Activated CD4-positive, alpha-beta T cell treated with anti-CD3 and anti-CD28 coated beads for 36 hours (primary cell): Measurements from ENCODE around the gene TDRD3. TPM values are rescaled to one million over a fixed set of nuclear protein-coding genes. Genes with fewer than 3 reads are reported as not detected.
A peak's percentile ranks its signal among the peaks of the same experiment; 100 is the strongest.

ENCODE experiments used
- ATAC-seq: fragments of 200-7000 bp; cut with Tn5 transposase; one replicate; pipeline ENCODE4 v1.10.0; 2021; ENCODE audit warnings: mild to moderate bottlenecking, moderate library complexity
- CTCF ChIA-PET: fragments of 350-600 bp; sonication (Branson Sonifier 250); formaldehyde crosslinking; loops from one replicate; lab custom pipeline; 2021; ENCODE audit warnings: antibody characterized with exemption; lab: Charles Lee
- POLR2A ChIA-PET: fragments of 350-600 bp; sonication (Branson Sonifier 250); formaldehyde crosslinking; loops from one replicate; lab custom pipeline; 2021; ENCODE audit warnings: antibody characterized with exemption, inconsistent platforms; lab: Charles Lee
- DNase-seq: peaks from one replicate; pipeline ENCODE4 v3.0.0-alpha.2; 2020
- H3K27ac Mint-ChIP-seq: one replicate; pipeline ENCODE4 v1.8.0; 2021; ENCODE audit warnings: mixed read lengths
- H3K27me3 Mint-ChIP-seq: one replicate; pipeline ENCODE4 v1.8.0; 2021; ENCODE audit warnings: mixed read lengths
- H3K36me3 Mint-ChIP-seq: one replicate; pipeline ENCODE4 v1.8.0; 2021; ENCODE audit warnings: low read depth, mixed read lengths
- H3K4me1 Mint-ChIP-seq: one replicate; pipeline ENCODE4 v1.8.0; 2021; ENCODE audit warnings: mixed read lengths
- H3K4me3 Mint-ChIP-seq: one replicate; pipeline ENCODE4 v1.8.0; 2021; ENCODE audit warnings: mild to moderate bottlenecking, moderate library complexity, mixed read lengths
- H3K9me3 Mint-ChIP-seq: one replicate; pipeline ENCODE4 v1.8.0; 2021; ENCODE audit warnings: low read depth, mixed read lengths
- intact Hi-C, 2 experiments: fragments of 100-400 bp; cut with DNase I in 1 of 2; cut with micrococcal nuclease in 1 of 2; formaldehyde crosslinking; loops; one replicate each; pipeline versions ENCODE4 v1.14.2 to v1.15.1; 2022 to 2024; cut with DNase I, micrococcal nuclease
- total RNA-seq, 2 experiments: library from RNA; stranded (reverse); gene quantifications; one replicate each; pipeline ENCODE4 v1.2.3, GENCODE V29; 2021

The TDRD3 gene
- total RNA-seq, 2 experiments from 2014 or later: 15.8 to 16.4 TPM

- DNase-seq: no peak
- H3K27me3 Mint-ChIP-seq: no peaks in the 10 kb centered on the region
- no peak for ATAC-seq
These were observed 180.7 kb downstream of the TDRD3 start for GRCh38 chr13:60577761-60578160.

DNA sequence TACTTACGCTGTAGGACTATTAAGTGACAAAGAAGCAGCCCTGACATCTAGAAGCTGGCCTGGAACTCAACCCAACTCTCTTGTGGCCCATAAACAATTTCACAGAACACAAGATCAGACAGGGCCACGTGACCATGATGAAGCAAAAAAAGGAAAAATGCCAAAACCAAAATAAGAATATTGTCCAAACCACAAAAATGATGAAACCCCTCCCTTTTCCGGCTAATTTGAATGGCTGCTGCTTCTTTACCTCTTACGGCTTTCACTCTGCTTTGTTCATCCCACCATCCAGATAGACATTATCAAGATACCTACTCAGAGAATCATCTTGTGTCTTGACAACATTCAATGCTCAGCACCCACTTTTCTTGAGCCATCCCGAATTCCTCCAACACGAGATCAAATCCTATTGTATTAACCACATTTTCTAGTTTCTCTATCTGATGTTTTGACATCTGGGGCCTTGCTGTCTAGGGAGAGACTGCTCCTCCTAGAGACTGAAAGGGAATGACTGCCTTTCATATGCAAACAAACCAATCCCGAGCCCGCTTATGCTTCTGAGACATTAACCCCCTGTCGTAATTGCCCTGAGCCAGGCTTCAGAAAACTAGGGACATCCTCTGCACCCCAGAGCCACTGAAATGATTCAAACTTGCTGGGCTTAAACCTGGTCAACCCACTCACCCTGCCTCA is 186.3 kb downstream of the TDRD3 start:
- H3K27ac Mint-ChIP-seq: no peak overlapping the region
- POLR2A ChIA-PET: no interaction called here
- H3K4me3 Mint-ChIP-seq: no peak overlapping the region
- no peak for ATAC-seq
- peaks cover 2% of the 10 kb centered on the region for H3K27me3 Mint-ChIP-seq
- CTCF ChIA-PET: no interaction called here
- no peaks in the 10 kb centered on the region for H3K36me3 Mint-ChIP-seq
- no peaks in the 10 kb centered on the region for H3K9me3 Mint-ChIP-seq
- peaks cover 9% of the 10 kb centered on the region for H3K4me1 Mint-ChIP-seq
- intact Hi-C loops: no loop called here
- DNase-seq: no peak

More at GRCh38 chr13:60577761-60578160, 180.7 kb downstream of the TDRD3 start:
- intact Hi-C loops: no loop called here
- ChIA-PET CTCF (interaction anchor here (0.6 kb wide), 1 partner anchor 13 kb away, joined by 3 read pairs; no protein-coding TSS in a partner anchor), POLR2A (no interaction called here)
- Mint-ChIP-seq H3K27ac (no peak overlapping the region), H3K36me3 (peaks cover 8% of the 10 kb centered on the region), H3K9me3 (no peaks in the 10 kb centered on the region), H3K4me1 (no peaks in the 10 kb centered on the region), H3K4me3 (no peak overlapping the region)

DNA sequence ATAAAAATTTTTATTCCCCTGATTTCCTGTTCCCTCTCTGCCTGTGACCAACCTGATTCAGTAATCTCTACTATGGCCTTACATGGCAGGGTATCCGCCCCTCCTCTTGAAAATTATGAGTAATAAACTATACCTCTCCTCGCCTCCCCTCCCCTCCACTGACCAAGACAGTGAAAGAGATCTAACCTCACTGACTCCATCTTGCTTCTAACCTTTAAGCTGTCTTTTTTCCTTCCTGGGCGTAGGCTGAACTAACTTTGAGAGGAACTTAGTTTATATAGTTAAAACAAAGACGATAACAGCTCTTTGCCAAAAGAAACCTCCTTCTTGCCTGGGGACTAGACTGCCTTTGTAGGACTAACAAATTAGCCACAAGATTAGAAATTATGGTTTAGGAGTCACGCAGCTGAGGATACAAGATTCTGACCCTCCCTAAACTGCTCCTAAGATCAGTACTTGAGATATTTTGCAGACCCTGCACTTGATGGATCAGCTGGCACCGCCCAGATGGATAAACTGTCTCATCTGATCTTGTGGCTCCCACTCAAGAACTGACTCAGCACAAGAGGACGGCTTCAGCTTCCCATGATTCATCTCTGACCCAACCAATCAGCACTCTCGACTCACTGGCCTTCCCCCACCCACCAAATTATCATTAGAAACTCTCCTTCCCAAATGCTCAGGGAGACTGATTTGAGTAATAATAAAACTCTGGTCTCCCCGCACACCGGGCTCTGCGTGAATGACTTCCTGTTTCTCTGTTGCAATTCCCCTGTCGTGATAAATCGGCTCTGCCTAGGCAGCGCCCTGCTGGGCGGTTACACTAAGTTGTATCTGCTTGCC is 187.1 kb downstream of the TDRD3 start:
- ChIA-PET POLR2A (no interaction called here), CTCF (no interaction called here)
- Mint-ChIP-seq H3K27ac (no peak overlapping the region), H3K27me3 (peaks cover 2% of the 10 kb centered on the region), H3K4me1 (peaks cover 9% of the 10 kb centered on the region), H3K36me3 (no peaks in the 10 kb centered on the region), H3K9me3 (no peaks in the 10 kb centered on the region), H3K4me3 (no peak overlapping the region)
- intact Hi-C loops: no loop called here
- peak; percentile 32 for DNase-seq
- peak; percentile 75 for ATAC-seq

- ChIA-PET POLR2A (no interaction called here), CTCF (no interaction called here)
- intact Hi-C loops: no loop called here
- Mint-ChIP-seq H3K4me3 (no peak overlapping the region), H3K27me3 (peaks cover 2% of the 10 kb centered on the region), H3K9me3 (no peaks in the 10 kb centered on the region), H3K27ac (no peak overlapping the region), H3K36me3 (no peaks in the 10 kb centered on the region), H3K4me1 (peaks cover 9% of the 10 kb centered on the region)
- no peak for DNase-seq
- no peak for ATAC-seq
These were observed 188.0 kb downstream of the TDRD3 start for GRCh38 chr13:60584976-60585375.

GRCh38 chr13:60590800-60591747 is 194.1 kb downstream of the TDRD3 start:
- no peaks in the 10 kb centered on the region for H3K4me1 Mint-ChIP-seq

DNA sequence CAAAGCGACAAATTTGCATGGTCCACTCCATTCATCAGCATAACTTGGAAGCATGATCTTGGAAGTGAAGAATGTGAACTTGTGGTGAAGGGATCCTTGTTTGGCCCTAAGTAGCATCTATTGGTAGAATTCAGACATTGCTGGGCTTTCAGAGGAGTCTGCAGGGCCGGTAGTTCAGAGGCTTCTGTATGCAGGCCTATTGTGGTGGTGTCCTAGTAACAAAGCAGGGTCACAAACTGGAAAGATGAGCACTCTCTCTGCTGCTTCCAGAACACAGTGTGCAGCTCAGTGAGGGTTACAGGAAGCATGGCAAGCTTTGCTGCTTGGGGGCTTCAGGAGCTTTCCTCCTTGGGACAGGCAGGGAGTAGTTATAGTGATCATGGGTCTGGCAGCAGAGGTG is 206.0 kb downstream of the TDRD3 start:
- H3K27ac Mint-ChIP-seq: no peak overlapping the region
- peaks cover 6% of the 10 kb centered on the region for H3K27me3 Mint-ChIP-seq
- H3K36me3 Mint-ChIP-seq: no peaks in the 10 kb centered on the region
- H3K9me3 Mint-ChIP-seq: no peaks in the 10 kb centered on the region
- no peak for ATAC-seq
- POLR2A ChIA-PET: no interaction called here
- no peaks in the 10 kb centered on the region for H3K4me1 Mint-ChIP-seq
- H3K4me3 Mint-ChIP-seq: no peak overlapping the region
- intact Hi-C loops: no loop called here
- CTCF ChIA-PET: no interaction called here
- no peak for DNase-seq

More at GRCh38 chr13:60590800-60591747, 194.1 kb downstream of the TDRD3 start:
- intact Hi-C loops: no loop called here
- POLR2A ChIA-PET: no interaction called here
- ATAC-seq (no peak), DNase-seq (no peak)
- CTCF ChIA-PET: interaction anchor here (0.6 kb wide), 1 partner anchor 13 kb away, joined by 3 read pairs; no protein-coding TSS in a partner anchor
- Mint-ChIP-seq H3K9me3 (no peaks in the 10 kb centered on the region), H3K4me3 (no peak overlapping the region), H3K27me3 (peaks cover 3% of the 10 kb centered on the region), H3K36me3 (no peaks in the 10 kb centered on the region), H3K27ac (no peak overlapping the region)

DNA sequence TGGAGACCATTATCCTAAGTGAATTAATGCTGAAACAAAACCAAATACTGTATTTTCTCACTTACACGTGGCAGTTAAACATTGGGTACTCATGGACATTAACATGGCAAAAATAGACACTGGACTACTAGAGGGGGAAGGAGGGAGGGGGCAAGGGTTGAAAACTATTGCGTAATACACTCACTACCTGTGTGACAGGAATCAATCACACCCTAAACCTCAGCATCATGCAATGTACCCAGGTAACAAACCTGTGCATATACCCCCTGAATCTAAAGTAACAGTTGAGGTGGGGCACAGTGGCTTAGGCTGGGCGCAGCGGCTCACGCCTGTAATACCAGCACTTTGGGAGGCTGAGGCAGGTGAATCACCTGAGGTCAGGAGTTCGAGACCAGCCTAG is 207.0 kb downstream of the TDRD3 start:
- DNase-seq (no peak), ATAC-seq (no peak)
- Mint-ChIP-seq H3K36me3 (no peaks in the 10 kb centered on the region), H3K27me3 (peaks cover 6% of the 10 kb centered on the region), H3K9me3 (no peaks in the 10 kb centered on the region), H3K4me3 (no peak overlapping the region), H3K4me1 (no peaks in the 10 kb centered on the region), H3K27ac (no peak overlapping the region)
- ChIA-PET POLR2A (interaction anchor here (0.7 kb wide), 1 partner anchor 144 kb away, joined by 3 read pairs; no protein-coding TSS in a partner anchor), CTCF (no interaction called here)
- intact Hi-C loops: no loop called here

DNA sequence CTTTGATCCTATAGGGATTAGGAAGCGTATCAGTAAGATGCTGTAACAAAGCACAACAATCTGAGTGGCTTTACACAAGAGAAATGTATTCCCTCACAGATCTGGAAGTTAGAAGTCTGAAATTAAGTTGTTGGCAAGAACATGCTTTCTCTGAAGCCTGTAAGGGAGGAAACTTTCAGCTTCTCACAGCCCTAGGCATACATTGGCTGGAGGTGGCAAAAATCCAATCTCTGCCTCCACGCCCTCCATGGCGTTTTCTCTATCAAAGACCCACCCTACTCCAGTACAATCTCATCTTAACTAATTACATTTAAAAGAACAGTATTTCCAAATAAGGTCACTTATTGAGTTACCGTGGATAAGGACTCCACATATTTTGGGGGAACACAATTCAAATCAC is 211.9 kb downstream of the TDRD3 start:
- ChIA-PET POLR2A (no interaction called here), CTCF (no interaction called here)
- H3K27ac Mint-ChIP-seq: no peak overlapping the region
- DNase-seq: no peak
- no peaks in the 10 kb centered on the region for H3K36me3 Mint-ChIP-seq
- no peak for ATAC-seq
- no peaks in the 10 kb centered on the region for H3K9me3 Mint-ChIP-seq
- intact Hi-C loops: no loop called here
- no peaks in the 10 kb centered on the region for H3K4me1 Mint-ChIP-seq
- H3K4me3 Mint-ChIP-seq: no peak overlapping the region
- peaks cover 4% of the 10 kb centered on the region for H3K27me3 Mint-ChIP-seq

DNA sequence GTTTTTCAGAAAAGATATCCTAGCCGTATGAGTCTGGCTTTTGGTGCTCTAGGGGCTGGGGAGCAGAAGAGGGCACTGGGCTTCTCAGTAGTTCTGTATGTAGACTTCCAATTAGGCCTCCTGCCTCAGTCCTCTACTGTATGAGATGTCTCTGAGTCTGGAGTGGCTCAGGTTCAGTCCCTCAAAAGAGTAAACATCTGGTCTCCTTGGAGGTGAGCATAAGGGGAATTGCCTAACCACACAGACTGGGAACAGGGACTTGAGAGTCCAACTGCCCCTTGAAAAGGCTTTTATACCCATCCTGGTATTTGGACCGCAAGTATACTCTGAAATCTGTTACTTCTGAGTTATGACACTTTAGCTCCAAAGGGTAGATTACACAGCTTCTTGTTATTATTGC is 214.5 kb downstream of the TDRD3 start:
- no peak overlapping the region for H3K27ac Mint-ChIP-seq
- POLR2A ChIA-PET: no interaction called here
- no peaks in the 10 kb centered on the region for H3K4me1 Mint-ChIP-seq
- H3K4me3 Mint-ChIP-seq: no peak overlapping the region
- CTCF ChIA-PET: no interaction called here
- H3K36me3 Mint-ChIP-seq: no peaks in the 10 kb centered on the region
- intact Hi-C loops: no loop called here
- peaks cover 2% of the 10 kb centered on the region for H3K27me3 Mint-ChIP-seq
- no peaks in the 10 kb centered on the region for H3K9me3 Mint-ChIP-seq
- ATAC-seq (no peak), DNase-seq (no peak)

GRCh38 chr13:60612593-60612992 is 215.6 kb downstream of the TDRD3 start:
- peaks cover 2% of the 10 kb centered on the region for H3K27me3 Mint-ChIP-seq
- no peaks in the 10 kb centered on the region for H3K9me3 Mint-ChIP-seq
- no peak for ATAC-seq
- H3K4me3 Mint-ChIP-seq: no peak overlapping the region
- no peaks in the 10 kb centered on the region for H3K36me3 Mint-ChIP-seq
- no peak for DNase-seq
- no peak overlapping the region for H3K27ac Mint-ChIP-seq
- POLR2A ChIA-PET: no interaction called here
- H3K4me1 Mint-ChIP-seq: no peaks in the 10 kb centered on the region
- CTCF ChIA-PET: no interaction called here
- intact Hi-C loops: no loop called here

DNA sequence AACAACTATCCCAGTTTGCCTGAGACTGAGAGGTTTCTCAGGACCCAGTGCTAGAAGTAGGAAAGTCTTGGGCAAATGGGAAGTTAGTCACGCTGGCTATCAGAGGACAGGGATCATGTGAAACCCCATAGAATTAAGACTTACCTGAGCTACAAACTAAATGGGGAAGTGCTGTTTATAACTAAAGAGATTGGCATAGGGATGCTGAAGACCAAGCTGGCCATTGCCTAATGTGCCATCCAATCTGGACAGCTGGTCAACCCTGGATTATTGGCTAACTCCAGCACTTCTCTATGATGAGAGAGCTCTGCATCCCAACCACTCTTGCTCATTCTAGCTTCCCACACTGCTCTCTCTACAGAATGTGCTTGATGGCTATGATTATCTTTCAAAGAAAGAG is 216.1 kb downstream of the TDRD3 start:
- H3K4me1 Mint-ChIP-seq: no peaks in the 10 kb centered on the region
- H3K9me3 Mint-ChIP-seq: no peaks in the 10 kb centered on the region
- ChIA-PET POLR2A (no interaction called here), CTCF (no interaction called here)
- ATAC-seq: no peak
- no peaks in the 10 kb centered on the region for H3K36me3 Mint-ChIP-seq
- intact Hi-C loops: no loop called here
- H3K4me3 Mint-ChIP-seq: no peak overlapping the region
- peaks cover 2% of the 10 kb centered on the region for H3K27me3 Mint-ChIP-seq
- no peak overlapping the region for H3K27ac Mint-ChIP-seq
- DNase-seq: no peak
